Immature natural killer cell (primary cell): ENCODE measurements around the gene DPP10. TPM values are rescaled to one million over a fixed set of nuclear protein-coding genes. Genes with fewer than 3 reads are reported as not detected.

ENCODE experiments used
- DNase-seq, 3 donors: peaks; one replicate each; pipeline ENCODE4 v3.0.0; 2022; ENCODE audit warnings: mixed read lengths in 1 of 3
- H3K27ac Mint-ChIP-seq, 6 donors: one replicate each; pipeline ENCODE4 v1.8.0; 2020; ENCODE audit warnings: mixed read lengths in 6 of 6, mild to moderate bottlenecking in 5 of 6, inconsistent platforms in 4 of 6, moderate library complexity in 3 of 6
- H3K27me3 Mint-ChIP-seq, 3 donors: one replicate each; pipeline ENCODE4 v1.8.0; 2020 to 2021; ENCODE audit warnings: low read depth in 3 of 3, mild to moderate bottlenecking in 3 of 3, mixed read lengths in 3 of 3, moderate library complexity in 3 of 3, inconsistent platforms in 1 of 3
- H3K36me3 Mint-ChIP-seq, 3 donors: one replicate each; pipeline ENCODE4 v1.8.0; 2020; ENCODE audit warnings: mixed read lengths in 3 of 3, inconsistent platforms in 2 of 3, mild to moderate bottlenecking in 2 of 3
- H3K4me1 Mint-ChIP-seq, 2 donors: one replicate each; pipeline ENCODE4 v1.8.0; 2020; ENCODE audit warnings: inconsistent platforms in 2 of 2, mild to moderate bottlenecking in 2 of 2, mixed read lengths in 2 of 2, moderate library complexity in 1 of 2
- H3K4me3 Mint-ChIP-seq, 5 donors: one replicate each; pipeline ENCODE4 v1.8.0; 2020; ENCODE audit warnings: mild to moderate bottlenecking in 5 of 5, mixed read lengths in 5 of 5, inconsistent platforms in 3 of 5, moderate library complexity in 3 of 5
- H3K9me3 Mint-ChIP-seq, 6 donors: one replicate each; pipeline ENCODE4 v1.8.0; 2020; ENCODE audit warnings: mild to moderate bottlenecking in 6 of 6, mixed read lengths in 6 of 6, inconsistent platforms in 4 of 6, moderate library complexity in 3 of 6
- polyA plus RNA-seq, 3 donors: library from polyadenylated mRNA; unstranded; fragments of 300-500 nt; fragmentation: Illumina TruSeq; gene quantifications; one replicate each; pipeline ENCODE4 v1.2.3, GENCODE V29; 2021

The DPP10 gene
- polyA plus RNA-seq, 3 donors from 2014 or later = not detected

DNA sequence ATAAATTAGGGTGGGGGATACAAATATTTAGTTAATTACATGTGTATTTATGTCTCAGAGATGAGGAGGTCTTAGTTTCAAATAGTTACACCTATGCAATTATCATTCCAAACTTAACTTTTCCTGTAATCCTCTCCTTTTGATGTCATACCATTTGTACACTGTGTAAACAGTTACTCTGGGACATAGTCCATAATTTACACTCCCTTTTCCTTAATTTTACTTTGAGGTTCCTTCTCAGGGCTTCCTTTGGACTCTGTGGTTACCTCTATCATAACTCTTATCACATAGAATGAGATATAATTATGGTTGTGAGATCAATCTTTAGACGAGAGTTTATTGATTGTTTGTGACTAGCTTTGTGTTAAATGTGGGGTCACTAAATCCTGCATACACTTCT lies 84.4 kb downstream of the DPP10 start:
- peaks cover 0 to 6% (median 5%) of the 10 kb centered on the region in 6 donors for H3K9me3 Mint-ChIP-seq
- DNase-seq = no peak
- peaks cover 0 to 2% (median 1%) of the 10 kb centered on the region in 3 donors for H3K27me3 Mint-ChIP-seq
- no peak overlapping the region for H3K27ac Mint-ChIP-seq
- H3K4me3 Mint-ChIP-seq = no peak overlapping the region
- H3K36me3 Mint-ChIP-seq = no peaks in the 10 kb centered on the region
- H3K4me1 Mint-ChIP-seq = no peaks in the 10 kb centered on the region

DNA sequence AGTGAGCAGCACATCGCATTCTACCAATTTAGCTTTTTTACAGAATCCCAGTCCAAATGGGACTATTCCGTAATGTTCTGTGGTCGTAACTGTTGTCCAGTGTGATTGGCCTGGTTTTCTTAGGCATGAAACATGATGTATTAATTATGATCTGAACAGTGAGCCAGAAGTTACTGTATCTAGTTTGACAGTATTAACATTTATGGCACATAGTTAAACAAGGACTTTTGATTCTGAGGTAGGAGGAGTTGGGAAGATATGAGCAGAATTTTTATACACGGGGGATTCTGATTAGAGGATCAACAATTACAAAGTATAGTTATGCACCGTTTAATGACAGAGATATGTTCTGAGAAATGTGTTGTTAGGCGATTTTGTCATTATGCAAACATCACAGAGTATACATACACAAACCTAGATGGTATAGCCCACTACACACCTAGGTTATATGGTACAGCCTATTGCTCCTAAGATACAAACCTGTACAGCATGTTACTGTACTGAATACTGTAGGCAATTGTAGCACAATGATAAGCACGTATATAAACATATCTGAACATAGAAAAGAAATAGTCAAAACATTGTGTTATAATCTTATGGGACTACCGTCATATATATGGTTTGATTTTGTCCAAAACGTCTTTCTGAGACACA lies 85.0 kb downstream of the DPP10 start:
- peaks cover 0 to 1% (median 0%) of the 10 kb centered on the region in 3 donors for H3K27me3 Mint-ChIP-seq
- H3K27ac Mint-ChIP-seq = no peak overlapping the region
- H3K9me3 Mint-ChIP-seq = peaks cover 0 to 6% (median 5%) of the 10 kb centered on the region in 6 donors
- H3K36me3 Mint-ChIP-seq = no peaks in the 10 kb centered on the region
- H3K4me1 Mint-ChIP-seq = no peaks in the 10 kb centered on the region
- no peak for DNase-seq
- no peak overlapping the region for H3K4me3 Mint-ChIP-seq

DNA sequence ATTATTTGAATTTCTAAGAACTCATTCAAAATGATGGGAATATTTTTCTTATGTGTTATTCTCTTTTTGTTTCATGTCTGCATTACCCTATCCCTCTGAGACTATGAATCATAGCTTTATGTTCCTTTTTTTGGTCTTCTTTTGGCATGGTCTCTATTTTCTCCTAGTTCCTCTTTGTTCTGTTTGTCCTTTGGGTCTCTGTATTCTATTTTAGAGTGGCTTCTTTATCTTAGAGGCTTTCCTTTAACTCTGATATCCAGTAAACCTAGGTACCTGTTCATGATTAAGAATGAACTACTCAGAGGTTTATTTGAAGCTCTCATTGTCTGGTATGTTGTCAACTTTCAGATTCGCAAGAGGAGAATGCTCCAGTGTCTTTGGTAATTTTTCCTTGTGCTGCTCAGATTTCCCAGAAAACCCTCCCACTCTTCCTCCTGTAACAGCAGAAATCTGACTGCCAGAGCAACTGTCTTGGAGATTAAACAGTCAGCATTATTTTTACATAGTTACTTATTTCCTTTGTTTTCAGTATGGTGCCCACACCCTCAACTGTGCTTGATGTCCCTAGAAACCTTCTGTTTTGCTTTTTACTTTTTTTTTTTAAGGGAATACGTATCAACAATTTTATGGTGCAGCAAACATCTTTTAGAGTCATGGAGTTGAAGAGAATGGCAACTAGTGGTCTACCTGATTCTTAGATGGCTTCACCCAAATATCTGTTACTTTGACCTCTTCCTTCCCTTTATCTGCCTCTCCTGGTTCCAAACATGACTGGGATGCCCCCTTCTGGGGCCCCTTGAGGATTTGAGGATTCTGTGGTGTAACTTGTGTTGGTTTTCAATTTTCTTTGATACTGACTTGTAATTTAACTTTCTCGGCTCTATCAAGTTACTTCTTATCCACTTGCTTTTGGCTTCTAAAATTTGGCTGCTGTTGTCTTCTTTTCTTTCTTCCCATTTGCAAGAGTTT lies 92.0 kb downstream of the DPP10 start:
- no peaks in the 10 kb centered on the region for H3K27me3 Mint-ChIP-seq
- H3K4me1 Mint-ChIP-seq = no peaks in the 10 kb centered on the region
- no peak overlapping the region for H3K4me3 Mint-ChIP-seq
- no peaks in the 10 kb centered on the region for H3K36me3 Mint-ChIP-seq
- no peak overlapping the region for H3K27ac Mint-ChIP-seq
- no peak for DNase-seq
- peaks cover 0 to 9% (median under 1%) of the 10 kb centered on the region in 6 donors for H3K9me3 Mint-ChIP-seq

DNA sequence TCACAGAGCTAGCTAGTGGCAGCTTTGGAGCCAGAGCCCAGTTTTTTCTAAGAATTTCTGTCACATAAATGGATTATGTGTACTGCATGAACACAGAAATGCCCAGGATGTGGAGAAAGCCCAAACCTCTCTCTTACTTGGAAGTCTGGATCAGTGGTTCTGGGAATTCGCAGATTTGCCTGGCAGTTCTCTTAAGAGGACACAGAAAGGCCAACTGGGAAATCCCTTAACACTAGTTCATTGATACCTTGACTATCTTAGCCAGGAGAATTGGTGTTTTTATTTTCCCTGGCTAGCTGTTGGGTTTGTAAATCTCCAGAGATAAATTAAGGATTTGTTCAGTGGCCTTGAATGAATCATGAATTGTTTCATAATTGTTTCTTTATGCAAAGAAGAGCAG lies 95.3 kb downstream of the DPP10 start:
- Mint-ChIP-seq H3K36me3 (no peaks in the 10 kb centered on the region), H3K4me1 (no peaks in the 10 kb centered on the region), H3K27ac (no peak overlapping the region), H3K4me3 (no peak overlapping the region), H3K9me3 (peaks cover 0 to 10% (median 3%) of the 10 kb centered on the region in 6 donors), H3K27me3 (peaks cover 0 to 2% (median 0%) of the 10 kb centered on the region in 3 donors)
- no peak for DNase-seq

DNA sequence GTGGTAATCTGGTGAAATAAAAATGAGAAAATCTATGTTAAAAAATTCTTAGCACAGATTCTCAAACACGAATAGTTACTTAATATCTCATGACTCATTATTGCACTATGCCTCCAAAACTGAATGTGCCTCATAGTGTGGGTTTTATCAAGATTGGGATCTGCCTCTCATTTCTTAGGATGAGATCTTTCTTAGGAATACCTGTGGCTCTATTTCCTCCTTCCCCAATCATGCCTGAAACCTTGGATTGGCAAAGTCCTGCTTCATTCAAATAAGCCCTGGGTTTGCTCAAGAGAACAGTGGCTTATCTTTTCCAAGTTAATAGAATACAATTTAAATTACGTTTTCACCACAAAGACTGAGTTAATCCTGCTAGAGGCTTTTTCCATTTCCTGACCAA lies 100.3 kb downstream of the DPP10 start:
- H3K4me1 Mint-ChIP-seq = no peaks in the 10 kb centered on the region
- no peak overlapping the region for H3K4me3 Mint-ChIP-seq
- no peak for DNase-seq
- H3K36me3 Mint-ChIP-seq = no peaks in the 10 kb centered on the region
- H3K27me3 Mint-ChIP-seq = peaks cover 0 to 4% (median 0%) of the 10 kb centered on the region in 3 donors
- no peak overlapping the region for H3K27ac Mint-ChIP-seq
- H3K9me3 Mint-ChIP-seq = peaks cover 0 to 4% (median 3%) of the 10 kb centered on the region in 6 donors

DNA sequence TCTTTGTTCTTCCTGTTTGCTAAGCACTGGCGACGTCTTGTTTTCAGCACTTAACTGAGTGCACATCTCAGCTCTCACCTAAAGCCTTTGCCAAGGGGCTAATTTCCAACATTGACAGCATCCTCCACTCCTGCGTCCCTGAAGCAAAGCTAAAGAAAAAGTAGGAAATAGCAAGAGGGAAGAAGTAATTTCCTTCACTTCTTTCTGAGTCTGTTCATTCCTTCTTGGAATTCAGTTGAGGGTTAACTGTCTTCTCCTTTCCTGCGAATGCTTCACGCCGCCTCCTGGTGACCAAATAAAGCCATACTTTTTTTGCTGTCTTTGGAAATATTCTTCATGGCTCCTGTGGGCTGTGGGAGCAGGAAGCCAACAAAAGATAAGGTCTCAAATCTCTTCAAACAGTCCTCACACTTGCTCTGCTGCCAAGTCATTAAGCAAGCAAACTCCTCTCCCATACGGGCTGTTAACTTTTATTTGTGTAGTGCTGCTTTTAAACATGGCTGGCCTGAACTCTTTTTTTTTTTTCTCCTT lies 100.9 kb downstream of the DPP10 start:
- DNase-seq = no peak
- Mint-ChIP-seq H3K36me3 (no peaks in the 10 kb centered on the region), H3K4me1 (no peaks in the 10 kb centered on the region), H3K4me3 (no peak overlapping the region), H3K27me3 (peaks cover 0 to 4% (median 0%) of the 10 kb centered on the region in 3 donors), H3K9me3 (peaks cover 0 to 4% (median 3%) of the 10 kb centered on the region in 6 donors), H3K27ac (no peak overlapping the region)

DNA sequence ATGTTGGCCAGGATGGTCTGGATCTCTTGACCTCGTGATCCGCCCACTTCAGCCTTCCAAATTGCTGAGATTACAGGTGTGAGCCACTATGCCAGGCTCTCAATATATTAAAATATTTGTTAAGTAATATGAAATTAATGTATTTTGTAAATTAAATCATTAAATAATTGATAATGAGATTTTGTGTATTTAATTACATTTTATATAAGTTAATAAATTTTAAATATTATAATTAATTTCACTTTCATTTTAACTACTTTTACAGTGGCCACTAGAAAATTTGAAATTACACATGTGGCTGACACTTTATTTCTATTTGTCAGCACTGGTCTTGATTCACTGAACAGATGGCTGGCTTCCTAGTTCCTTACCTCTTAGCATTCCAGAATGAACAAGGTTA lies 102.6 kb downstream of the DPP10 start:
- DNase-seq = no peak
- no peak overlapping the region for H3K4me3 Mint-ChIP-seq

DNA sequence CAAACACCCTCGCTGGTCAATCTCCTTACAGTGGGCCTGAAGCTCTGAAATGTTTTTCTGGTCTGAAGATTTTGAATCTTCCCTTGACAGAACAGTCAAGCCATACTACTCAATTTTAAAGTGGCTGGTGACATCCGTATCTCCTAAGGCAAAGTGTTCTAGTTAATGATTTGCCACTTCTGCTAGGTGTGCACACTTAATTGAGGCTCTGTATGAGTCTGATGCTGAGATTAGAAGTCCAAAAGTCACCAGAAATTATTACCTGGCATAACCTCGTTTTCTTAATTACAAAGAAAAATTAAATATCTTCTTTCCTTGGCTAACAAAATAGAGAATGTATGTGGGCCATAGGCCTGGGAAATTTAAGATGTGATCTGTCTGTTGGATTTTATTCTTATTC lies 104.1 kb downstream of the DPP10 start:
- no peaks in the 10 kb centered on the region for H3K36me3 Mint-ChIP-seq
- H3K27me3 Mint-ChIP-seq = peaks cover 0 to 5% (median 0%) of the 10 kb centered on the region in 3 donors
- H3K4me3 Mint-ChIP-seq = no peak overlapping the region
- peaks cover 0 to 4% (median 0%) of the 10 kb centered on the region in 6 donors for H3K9me3 Mint-ChIP-seq
- DNase-seq = no peak
- H3K27ac Mint-ChIP-seq = no peak overlapping the region
- H3K4me1 Mint-ChIP-seq = no peaks in the 10 kb centered on the region

More for the DNA sequence above, 102.6 kb downstream of the DPP10 start:
- Mint-ChIP-seq H3K27me3 (peaks cover 0 to 5% (median 0%) of the 10 kb centered on the region in 3 donors), H3K9me3 (peaks cover 0 to 4% (median 2%) of the 10 kb centered on the region in 6 donors), H3K27ac (no peak overlapping the region), H3K36me3 (no peaks in the 10 kb centered on the region), H3K4me1 (no peaks in the 10 kb centered on the region)

DNA sequence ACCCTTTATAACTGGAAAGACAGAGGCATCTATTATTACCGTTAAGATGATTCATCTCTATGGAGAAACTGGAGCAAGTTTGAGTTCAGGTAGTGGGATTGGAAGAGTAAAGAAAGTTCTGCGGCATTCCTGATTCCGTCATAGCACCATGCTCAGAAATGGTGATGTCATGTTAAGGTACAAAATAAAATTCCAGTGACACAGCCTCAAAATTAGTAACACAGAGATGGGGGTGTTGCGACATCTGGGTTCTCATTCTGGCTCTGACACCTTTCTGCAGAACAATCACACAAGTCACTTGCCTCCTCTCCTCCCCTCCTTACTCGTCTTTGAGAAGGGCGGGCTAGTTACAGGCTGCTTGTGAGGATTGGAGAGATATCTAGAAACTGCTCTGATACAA lies 105.7 kb downstream of the DPP10 start:
- H3K4me1 Mint-ChIP-seq = no peaks in the 10 kb centered on the region
- no peak overlapping the region for H3K27ac Mint-ChIP-seq
- peaks cover 0 to 4% (median 0%) of the 10 kb centered on the region in 3 donors for H3K27me3 Mint-ChIP-seq
- H3K36me3 Mint-ChIP-seq = no peaks in the 10 kb centered on the region
- DNase-seq = no peak
- H3K9me3 Mint-ChIP-seq = peaks cover 0 to 4% (median 0%) of the 10 kb centered on the region in 6 donors
- H3K4me3 Mint-ChIP-seq = no peak overlapping the region

DNA sequence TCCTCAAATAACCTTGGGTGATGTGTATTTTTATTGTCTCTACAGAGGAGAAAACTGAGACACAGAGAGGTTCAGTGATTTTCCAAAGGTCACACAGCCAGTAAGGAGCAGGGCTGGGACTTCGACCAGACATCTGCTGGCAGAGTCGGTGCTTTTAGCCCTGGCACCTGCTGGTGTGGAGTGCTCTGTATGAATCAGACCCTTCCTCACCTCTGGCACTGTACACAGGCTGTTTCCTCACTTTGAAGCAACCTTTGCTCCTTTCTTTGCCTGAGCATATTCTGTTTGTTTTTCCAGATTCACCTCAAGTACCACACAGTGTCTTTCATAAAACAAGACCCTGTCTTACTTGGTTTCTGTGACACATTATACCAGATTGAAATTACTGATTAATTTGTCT lies 107.9 kb downstream of the DPP10 start:
- Mint-ChIP-seq H3K27me3 (peaks cover 0 to 1% (median 0%) of the 10 kb centered on the region in 3 donors), H3K4me3 (no peak overlapping the region), H3K36me3 (no peaks in the 10 kb centered on the region), H3K27ac (no peak overlapping the region), H3K4me1 (no peaks in the 10 kb centered on the region), H3K9me3 (peaks cover 0 to 2% (median 0%) of the 10 kb centered on the region in 6 donors)
- no peak for DNase-seq

DNA sequence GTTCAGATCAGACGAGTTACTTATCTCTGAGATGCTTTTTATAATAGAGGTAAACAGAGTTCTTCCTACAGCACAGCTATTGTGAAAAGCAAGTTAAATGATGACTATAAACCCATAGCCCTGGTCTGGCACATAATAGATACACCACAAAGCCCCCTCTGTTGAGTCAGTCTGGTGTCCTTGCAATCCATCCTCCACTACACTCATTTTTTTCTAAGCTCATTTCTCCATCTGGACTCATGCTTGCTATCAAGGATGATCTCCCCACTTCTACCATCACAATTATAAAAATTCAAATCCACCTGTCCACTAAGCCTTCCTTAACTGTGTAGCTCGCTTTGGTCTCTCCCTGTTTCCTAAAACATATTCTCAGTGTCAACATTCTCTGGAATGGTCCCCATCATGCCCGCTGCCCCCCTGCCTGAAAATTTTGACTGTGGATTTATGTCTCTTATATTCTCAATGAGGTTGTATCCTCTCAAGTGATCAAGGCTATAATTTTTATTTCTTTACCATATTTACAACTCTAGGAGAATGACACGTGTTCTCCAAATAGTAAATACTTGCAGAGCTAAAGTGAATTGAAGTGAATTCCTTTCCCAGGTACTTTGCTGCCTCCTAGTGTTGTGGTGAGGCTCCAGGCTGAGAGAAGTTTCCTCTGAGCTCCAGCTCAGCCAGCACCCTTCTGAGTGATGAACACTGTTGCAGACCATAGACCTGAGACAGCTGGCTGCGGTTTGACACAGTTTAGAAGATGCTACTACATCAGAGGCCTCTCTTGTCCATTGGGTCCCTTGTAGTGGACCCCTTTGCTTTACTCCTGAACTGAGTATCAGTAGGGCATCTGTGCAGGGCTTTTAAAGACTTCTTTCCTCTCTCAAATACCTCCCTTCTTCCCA lies 108.7 kb downstream of the DPP10 start:
- H3K4me1 Mint-ChIP-seq = no peaks in the 10 kb centered on the region
- peaks cover 0 to 1% (median 0%) of the 10 kb centered on the region in 3 donors for H3K27me3 Mint-ChIP-seq
- H3K4me3 Mint-ChIP-seq = no peak overlapping the region
- DNase-seq = no peak
- H3K36me3 Mint-ChIP-seq = no peaks in the 10 kb centered on the region
- peaks cover 0 to 2% (median 0%) of the 10 kb centered on the region in 6 donors for H3K9me3 Mint-ChIP-seq
- no peak overlapping the region for H3K27ac Mint-ChIP-seq

DNA sequence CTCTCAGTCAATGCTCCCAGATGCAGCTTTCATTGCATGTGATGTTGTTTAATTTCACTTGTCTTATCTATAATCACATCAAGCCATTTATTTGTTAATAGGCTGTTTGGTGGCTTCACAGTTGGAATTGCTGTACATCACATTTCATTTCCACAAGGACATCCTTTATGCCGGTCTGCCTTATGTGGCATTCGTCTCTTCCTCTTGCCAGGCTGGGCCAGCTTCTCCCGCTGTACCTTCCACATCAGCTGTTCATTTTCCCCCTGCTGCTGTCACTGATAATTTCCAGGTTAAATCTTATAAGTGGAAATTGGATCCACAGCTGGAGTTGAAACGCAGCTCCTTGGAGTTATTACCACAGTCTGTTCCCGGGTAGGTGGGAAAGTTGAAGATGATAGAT lies 110.6 kb downstream of the DPP10 start:
- H3K4me1 Mint-ChIP-seq = no peaks in the 10 kb centered on the region
- H3K4me3 Mint-ChIP-seq = no peak overlapping the region
- no peak overlapping the region for H3K27ac Mint-ChIP-seq
- no peaks in the 10 kb centered on the region for H3K36me3 Mint-ChIP-seq
- H3K9me3 Mint-ChIP-seq = peaks cover 0 to 1% (median 0%) of the 10 kb centered on the region in 6 donors
- peaks cover 0 to 1% (median 0%) of the 10 kb centered on the region in 3 donors for H3K27me3 Mint-ChIP-seq
- DNase-seq = no peak

DNA sequence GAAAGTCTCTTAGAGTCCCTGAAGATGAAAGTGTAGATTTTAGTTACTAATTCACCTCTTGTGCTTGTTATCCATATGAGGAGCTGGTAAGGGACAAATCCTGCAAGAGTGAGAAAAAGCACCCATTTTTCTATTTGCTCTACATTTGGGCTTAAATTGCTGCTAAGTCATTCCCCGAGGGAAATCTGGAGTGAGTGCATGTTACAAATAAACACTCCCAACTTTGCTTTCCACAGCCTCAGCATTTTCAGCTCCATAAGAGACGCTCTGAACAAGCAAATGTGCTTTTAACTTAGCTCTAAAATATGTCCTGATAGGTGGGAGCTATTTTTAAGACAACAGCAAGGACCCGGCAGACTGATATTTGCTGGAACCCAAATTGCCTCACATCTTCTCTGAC lies 126.7 kb downstream of the DPP10 start:
- Mint-ChIP-seq H3K4me3 (no peak overlapping the region), H3K27ac (no peak overlapping the region), H3K4me1 (no peaks in the 10 kb centered on the region), H3K9me3 (peaks cover 0 to 2% (median 0%) of the 10 kb centered on the region in 6 donors), H3K36me3 (no peaks in the 10 kb centered on the region), H3K27me3 (no peaks in the 10 kb centered on the region)
- DNase-seq = no peak
